A172 (cell line): ENCODE measurements around the gene LRRC42. TPM values are rescaled to one million over a fixed set of nuclear protein-coding genes. Genes with fewer than 3 reads are reported as not detected.
"Not testable (repeated sequence)": the region's sequence is repeated elsewhere in the genome, so short reads cannot be mapped to it uniquely, and the experiment has no call there.

Experiments
- DNase-seq: peaks from one replicate; pipeline ENCODE4 v3.0.0-alpha.2; 2015; ENCODE audit warnings: low spot score
- total RNA-seq: library from RNA; depleted of rRNA; stranded (reverse); fragments of >200 nt; shearing (Covaris generic); gene quantifications from 2 replicates; pipeline ENCODE4 v1.2.3, GENCODE V29; 2014

Gene LRRC42
- total RNA-seq, 1 experiment from 2014 or later = 64.2 TPM

GRCh38 chr1:53967409-53968124, 21.4 kb downstream of the LRRC42 start:
- DNase-seq = no peak

DNA sequence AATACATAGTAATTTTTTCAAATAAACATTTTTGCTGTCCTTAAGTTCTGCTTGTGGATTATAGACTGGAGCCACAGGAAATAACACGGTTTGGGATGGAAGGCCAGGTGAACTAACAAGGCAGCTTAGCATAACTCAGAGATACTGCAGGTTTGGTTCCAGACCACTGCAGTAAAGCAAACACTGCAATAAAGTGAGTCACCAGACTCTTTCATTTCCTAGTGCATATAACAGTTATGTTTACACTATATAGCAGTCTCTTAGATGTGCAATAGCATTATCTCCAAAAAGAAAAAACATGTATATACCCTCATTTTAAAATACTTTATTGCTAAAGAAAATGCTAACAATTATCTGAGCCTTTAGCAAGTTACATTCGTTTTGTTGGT, 22.0 kb downstream of the LRRC42 start:
- DNase-seq = no peak

DNA sequence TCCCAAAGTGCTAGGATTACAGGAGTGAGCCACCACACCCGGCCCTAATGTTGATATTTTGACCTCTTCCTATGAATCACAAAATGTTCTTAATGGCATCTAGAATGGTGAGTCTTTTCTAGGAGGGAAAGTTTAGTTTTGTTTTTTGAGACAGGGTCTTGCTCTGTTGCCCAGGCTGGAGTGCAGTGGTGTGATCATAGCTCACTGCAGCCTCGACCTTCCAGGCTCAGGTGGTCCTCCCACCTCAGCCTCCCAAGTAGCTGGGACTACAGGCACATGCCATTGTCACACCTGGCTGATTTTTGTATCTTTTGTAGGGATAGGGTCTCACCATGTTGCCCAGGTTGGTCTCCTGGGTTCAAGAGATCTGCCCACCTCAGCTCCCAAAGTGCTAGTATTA, 23.2 kb downstream of the LRRC42 start:
- not testable (repeated sequence) for DNase-seq

- DNase-seq = no peak
These were observed 25.6 kb downstream of the LRRC42 start for GRCh38 chr1:53971718-53972117.

DNA sequence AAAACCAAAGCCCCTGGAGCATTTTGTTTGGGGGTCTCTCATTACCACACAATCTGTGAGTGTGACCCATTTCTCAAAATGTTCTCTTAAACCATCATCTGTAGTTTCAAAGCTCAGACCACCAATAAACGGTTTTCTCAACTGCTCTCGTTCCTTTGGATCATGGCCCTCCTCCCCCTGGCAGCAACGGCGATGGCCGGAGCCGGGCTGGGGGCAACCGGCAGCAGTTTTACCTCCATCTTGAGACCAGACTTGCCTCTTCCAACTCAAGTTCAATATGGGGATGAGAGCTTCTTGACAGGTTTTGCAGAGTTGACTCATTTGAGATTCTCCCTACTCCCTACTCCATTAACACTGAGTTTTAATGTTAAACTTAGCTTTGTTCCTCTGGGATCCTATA, 29.7 kb downstream of the LRRC42 start:
- no peak for DNase-seq

- no peak for DNase-seq
These were observed 33.7 kb downstream of the LRRC42 start for GRCh38 chr1:53979712-53980450.

DNA sequence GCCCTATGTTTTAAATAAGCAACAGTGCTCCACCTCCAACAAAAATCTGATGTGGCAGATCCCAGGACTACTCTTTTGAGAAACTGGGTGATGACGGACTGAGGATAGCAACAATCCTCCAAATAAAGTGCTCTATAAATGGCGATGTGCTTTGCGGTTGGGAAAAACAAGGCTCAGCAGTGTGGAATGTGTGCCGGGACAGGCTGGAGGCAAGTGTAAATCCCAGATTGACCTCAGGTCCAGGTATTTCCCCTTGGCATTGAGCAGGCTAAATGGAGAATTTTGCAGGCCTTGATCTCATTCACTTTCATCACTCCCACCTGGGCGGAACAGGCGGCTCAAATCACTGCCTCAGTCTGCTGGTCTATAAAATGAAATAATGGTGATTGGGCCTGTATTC, 35.1 kb downstream of the LRRC42 start:
- DNase-seq = no peak

- no peak for DNase-seq
These were observed 36.0 kb downstream of the LRRC42 start for GRCh38 chr1:53982034-53982762.

DNA sequence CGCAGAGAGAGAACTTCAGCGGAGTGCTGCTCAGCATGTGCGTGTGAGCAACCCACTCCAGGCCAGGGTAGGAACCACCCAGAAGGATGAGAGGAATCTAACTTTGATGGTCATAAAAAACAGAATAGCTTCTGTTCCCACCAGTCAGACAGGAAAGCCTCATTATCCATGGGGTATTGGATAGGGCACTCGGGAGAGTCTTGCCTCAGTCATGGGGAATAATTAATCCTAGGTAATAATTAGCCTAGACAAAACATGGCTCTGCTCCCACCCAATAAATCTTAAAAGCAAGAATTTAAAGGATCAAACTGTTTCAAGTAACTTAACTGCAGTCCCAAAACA, 36.6 kb downstream of the LRRC42 start:
- DNase-seq = no peak

GRCh38 chr1:53984726-53985125, 38.6 kb downstream of the LRRC42 start:
- no peak for DNase-seq

GRCh38 chr1:53986458-53986857, 40.3 kb downstream of the LRRC42 start:
- no peak for DNase-seq

DNA sequence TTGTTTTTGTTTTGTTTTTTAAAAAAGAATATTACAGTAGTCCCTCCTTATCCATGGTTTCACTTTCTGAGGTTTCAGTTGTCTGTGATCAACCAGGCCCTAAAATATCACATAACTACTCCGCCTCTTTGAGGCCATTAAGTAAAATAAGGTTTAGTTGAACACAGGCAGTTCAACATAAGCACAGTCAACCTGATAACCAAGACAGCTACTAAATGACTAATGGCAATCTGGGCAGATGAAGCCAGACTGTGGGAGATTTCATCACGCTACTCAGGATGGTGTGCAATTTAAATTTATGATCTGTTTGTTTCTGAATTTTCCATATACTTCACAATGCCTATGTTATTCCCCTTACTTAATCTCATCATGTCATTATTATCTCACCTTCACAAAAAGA, 41.7 kb downstream of the LRRC42 start:
- no peak for DNase-seq

DNA sequence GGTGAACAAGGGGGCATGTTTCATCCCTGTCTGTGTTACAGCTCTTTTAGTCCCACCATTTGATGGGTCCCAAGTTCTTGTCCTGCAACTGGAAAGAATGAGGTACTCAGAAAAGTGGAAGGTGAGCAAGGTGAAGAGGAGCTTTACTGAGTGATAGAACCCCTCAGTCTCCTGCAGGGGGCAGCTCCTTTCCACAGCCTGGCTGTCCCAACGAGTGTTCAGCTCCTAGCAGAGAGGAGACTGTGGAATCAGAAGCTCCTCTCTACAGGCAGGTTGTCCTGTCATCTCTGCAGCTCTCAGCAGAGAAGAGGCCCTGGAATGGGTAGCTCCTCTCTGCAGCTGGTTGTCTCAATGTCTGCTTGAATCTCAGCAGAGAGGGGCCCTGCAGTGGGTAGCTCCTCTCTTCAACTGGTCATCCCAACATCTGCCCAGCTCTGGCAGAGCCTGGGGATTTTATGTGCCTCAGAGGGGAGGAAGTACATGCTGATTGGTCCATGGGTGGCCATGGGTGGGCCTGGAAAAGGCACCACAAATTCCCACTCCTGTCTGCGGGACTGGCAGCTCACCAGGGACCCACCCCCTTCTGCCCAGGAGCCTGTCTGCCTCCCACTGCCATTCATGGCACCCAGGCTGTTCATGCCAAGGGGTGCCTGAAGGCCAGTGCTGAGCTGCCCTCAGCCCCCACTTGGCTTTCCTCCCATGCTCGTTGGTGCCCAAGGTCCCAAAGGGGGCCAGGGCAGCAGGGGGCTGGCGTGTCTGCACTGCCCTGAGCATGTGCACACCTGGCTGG, 46.1 kb downstream of the LRRC42 start:
- no peak for DNase-seq

DNA sequence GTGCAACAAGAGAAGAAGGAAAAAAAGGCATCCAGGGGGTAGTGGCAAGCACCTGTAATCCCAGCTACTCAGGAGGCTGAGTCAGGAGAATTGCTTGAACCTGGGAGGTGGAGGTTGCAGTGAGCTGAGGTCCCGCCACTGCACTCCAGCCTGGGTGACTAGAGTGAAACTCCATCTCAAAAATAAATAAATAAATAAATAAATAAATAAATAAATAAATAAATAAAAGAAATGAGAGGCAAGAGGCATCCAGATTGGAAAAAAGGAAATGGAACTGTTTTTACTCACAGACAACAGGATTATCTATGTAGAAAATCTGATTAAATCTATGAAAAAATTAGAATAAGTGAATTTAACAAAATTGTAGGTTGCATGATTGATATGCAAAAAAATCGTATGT, 48.4 kb downstream of the LRRC42 start:
- DNase-seq = not testable (repeated sequence)

DNA sequence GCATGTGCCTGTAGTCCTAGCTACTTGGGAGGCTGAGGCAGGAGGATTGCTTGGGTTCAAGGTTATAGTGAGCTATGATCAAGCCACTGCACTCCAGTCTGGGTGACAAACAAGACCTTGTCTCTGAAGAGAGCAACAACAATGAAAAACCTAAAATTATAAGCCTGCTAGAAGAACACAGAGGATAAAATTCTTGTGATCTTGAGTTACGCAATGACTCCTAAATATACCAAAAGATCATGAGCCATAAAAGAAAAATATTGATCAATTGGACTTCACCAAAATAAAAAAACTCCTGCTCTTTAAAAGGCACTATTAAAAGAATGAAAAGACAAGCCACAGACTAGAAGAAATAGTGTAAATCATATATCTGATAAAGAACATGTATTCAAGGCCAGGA, 49.5 kb downstream of the LRRC42 start:
- no peak for DNase-seq

- DNase-seq = no peak
These were observed 52.1 kb downstream of the LRRC42 start for GRCh38 chr1:53998223-53998622.

GRCh38 chr1:53999920-54000319, 53.8 kb downstream of the LRRC42 start:
- no peak for DNase-seq

- no peak for DNase-seq
These were observed 55.4 kb downstream of the LRRC42 start for GRCh38 chr1:54001591-54001990.

DNA sequence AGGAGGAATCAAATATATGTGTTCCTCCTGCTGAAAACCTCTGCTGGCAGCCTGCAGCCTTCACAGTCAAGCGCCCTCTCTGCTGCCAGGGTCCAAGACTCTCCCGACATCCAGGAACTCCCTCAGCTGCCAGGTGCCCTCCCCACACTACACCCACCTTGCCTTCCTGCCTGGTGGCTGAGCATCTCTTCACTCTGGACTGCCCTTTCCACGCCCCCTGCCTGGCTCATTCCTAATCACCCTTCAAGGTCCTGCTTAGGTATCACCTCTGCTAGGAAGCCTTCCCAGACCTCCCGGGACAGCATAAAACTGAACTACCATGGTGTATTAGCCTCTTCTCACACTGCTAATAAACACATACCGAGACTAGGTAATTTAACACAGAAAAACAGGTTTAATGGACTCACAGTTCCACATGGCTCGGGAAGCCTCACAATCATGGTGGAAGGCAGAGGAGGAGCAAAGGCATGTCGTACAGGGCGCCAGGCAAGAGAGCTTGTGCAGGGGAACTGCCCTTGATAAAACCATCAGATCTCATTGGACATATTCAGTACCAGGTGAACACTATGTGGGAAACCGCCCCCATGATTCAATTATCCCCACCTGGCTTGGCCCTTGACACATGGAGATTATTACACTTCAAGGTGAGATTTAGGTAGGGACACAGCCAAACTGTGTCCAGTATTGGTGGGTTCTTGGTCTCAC, 56.5 kb downstream of the LRRC42 start:
- DNase-seq = no peak

DNA sequence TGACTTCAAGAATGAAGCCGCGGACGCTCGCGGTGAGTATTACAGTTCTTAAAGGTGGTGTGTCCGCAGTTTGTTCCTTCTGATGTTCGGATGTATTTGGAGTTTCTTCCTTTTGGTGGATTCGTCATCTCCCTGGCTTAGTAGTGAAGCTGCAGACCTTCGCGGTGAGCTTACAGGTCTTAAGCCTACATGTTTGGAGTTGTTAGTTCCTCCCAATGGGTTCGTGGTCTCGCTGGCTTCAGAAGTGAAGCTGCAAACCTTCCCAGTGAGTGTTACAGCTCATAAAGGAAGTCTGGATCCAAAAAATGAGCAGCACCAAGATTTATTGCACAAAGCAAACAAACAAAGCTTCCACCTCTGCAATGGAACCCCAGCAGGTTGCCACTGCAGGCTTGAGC, 57.1 kb downstream of the LRRC42 start:
- DNase-seq = no peak

GRCh38 chr1:54003750-54004480, 57.8 kb downstream of the LRRC42 start:
- DNase-seq = not testable (repeated sequence)
